NCI-H1694 (cell line): ENCODE measurements around the gene P2RY8.

ENCODE experiments used
- DNase-seq: peaks from one replicate; lab custom pipeline; 2025; lab: John Stamatoyannopoulos, UW

Gene P2RY8

DNA sequence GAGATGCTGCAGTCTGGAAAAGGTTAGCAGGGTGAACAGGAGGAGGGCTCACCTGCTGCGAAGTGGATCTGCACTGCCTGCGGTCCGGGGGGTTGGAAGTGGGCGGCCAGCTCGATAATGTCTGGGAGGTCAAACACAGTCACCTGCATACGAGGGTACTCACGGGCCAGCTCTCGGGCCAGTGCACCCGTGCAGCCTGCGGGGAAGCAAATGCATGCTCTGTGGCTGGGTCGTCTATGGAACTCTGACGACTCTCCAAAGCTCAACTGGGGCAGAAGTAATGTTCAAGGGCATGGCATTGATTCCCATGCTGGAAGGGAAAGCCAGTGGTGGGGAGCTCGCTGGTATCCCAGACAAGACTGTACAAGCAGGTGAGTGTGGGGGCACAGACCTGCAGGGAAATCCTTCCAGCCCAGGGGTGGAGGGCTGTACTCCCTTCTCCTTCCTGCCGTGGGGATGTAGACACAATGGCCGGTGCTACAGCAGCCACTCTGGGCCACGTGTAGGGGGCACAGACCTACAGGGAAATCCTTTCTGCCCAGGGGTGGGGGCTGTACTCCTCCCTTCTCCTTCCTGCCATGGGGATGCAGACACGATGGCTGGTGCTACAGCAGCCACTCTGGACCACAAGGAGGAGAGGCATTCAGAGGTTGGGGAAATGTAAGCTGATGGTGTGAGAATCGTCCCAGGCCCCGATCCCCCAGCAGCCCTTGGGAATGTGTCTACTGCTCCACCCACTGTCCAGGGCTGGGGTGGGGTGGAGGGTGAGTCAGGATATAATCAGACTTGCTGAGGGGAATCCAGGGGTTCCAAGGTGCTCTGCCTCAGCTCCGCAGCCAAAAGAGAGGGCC lies 118.8 kb downstream of the P2RY8 start:
- no peak for DNase-seq

DNA sequence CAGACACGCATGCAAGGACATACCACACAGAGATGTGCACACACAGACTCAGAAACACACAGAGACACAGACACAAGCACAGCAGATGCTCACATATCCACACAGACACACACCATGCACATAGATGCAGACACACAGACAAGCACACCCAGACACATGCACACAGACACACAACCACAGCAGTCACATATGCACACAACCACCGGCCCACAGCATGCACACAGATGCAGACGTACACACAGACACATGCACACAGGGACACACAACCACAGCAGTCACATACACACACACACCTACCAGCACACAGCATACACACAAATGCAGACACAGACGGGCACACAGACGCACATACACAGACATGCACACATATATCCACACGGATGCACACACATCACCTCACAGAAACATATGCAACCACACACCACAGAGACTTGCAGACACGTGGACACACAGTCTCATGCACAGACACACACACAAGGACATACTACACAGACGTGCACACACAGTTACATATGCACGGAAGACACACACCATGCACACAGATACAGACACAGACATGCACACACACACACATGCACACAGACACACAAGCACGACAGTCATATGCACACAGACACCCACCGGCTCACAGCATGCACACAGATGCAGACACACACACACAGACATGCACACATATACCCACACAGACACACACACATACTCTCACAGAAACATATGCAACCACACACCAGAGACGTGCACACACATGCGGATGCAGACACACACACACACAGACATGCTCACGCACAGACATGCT lies 119.8 kb downstream of the P2RY8 start:
- no peak for DNase-seq

DNA sequence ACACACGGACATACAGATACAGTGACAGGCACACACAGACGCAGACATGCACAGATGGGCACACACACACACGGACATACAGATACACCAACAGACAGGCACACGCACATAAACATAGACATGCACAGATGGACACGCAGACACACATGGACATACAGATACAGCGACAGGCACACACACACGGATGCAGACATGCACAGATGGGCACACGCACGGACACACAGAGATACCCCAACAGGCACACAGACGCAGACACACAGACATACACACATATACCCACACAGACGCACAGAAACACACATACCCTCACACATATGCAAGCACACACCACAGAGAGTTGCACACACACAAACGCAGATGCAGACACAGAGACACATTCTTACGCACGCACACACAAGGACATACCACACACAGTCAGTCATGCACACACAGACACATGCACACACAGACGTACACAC lies 120.6 kb downstream of the P2RY8 start:
- no peak for DNase-seq
